ENCODE data around the gene SLC16A14.

SLC16A14 gene

GRCh38 chr2:230042195-230042594 lies 26.5 kb downstream of the SLC16A14 start:
- no peak for DNase-seq

- DNase-seq = no peak
These were observed 45.4 kb downstream of the SLC16A14 start for GRCh38 chr2:230023313-230023712.

GRCh38 chr2:230019742-230020141 lies 49.0 kb downstream of the SLC16A14 start:
- DNase-seq = no peak

GRCh38 chr2:230018153-230018552 lies 50.6 kb downstream of the SLC16A14 start:
- DNase-seq = no peak

- no peak for DNase-seq
These were observed 51.9 kb downstream of the SLC16A14 start for GRCh38 chr2:230016844-230017243.

- no peak for DNase-seq
These were observed 56.3 kb downstream of the SLC16A14 start for GRCh38 chr2:230012267-230012884.

GRCh38 chr2:230011617-230012016 lies 57.1 kb downstream of the SLC16A14 start:
- no peak for DNase-seq

- no peak for DNase-seq
These were observed 58.2 kb downstream of the SLC16A14 start for GRCh38 chr2:230010501-230010900.

- no peak for DNase-seq
These were observed 60.0 kb downstream of the SLC16A14 start for GRCh38 chr2:230008708-230009066.

GRCh38 chr2:230007931-230008707 lies 60.6 kb downstream of the SLC16A14 start:
- DNase-seq = peak; percentile 64

GRCh38 chr2:230000118-230000841 lies 68.4 kb downstream of the SLC16A14 start:
- DNase-seq = no peak

GRCh38 chr2:229997565-229997964 lies 71.2 kb downstream of the SLC16A14 start:
- no peak for DNase-seq

GRCh38 chr2:229996320-229996719 lies 72.4 kb downstream of the SLC16A14 start:
- no peak for DNase-seq

GRCh38 chr2:229993236-229993635 lies 75.5 kb downstream of the SLC16A14 start:
- DNase-seq = no peak
